Natural killer cell treated with Interleukin-12 subunit alpha and Interleukin-12 subunit beta and Interleukin-15 and Interleukin-18, amount 100 ng/mL, for 72 hours (primary cell): ENCODE results near the gene CDSN. TPM values are rescaled to one million over a fixed set of nuclear protein-coding genes. Genes with fewer than 3 reads are reported as not detected.

ENCODE experiments used
- ATAC-seq, 2 donors: fragments of 150-1000 bp; cut with Tn5 transposase in 1 of 2; sonication (Bioruptor Pico), chemical (Tn5 transposase) in 1 of 2; 2 replicates each; pipeline ENCODE4 v1.10.0; 2021
- DNase-seq: peaks from one replicate; pipeline ENCODE4 v3.0.0; 2022; ENCODE audit warnings: low spot score
- H3K27ac Mint-ChIP-seq, 2 donors: 1 replicate in 1 of 2; 2 replicates in 1 of 2; pipeline ENCODE4 v1.8.0; 2022; ENCODE audit warnings: mixed read lengths in 2 of 2, mild to moderate bottlenecking in 1 of 2, moderate library complexity in 1 of 2
- H3K27me3 Mint-ChIP-seq, 2 donors: 1 replicate in 1 of 2; 2 replicates in 1 of 2; pipeline ENCODE4 v1.8.0; 2022; ENCODE audit warnings: mixed read lengths in 2 of 2
- H3K36me3 Mint-ChIP-seq: one replicate; pipeline ENCODE4 v1.8.0; 2022; ENCODE audit warnings: mixed read lengths
- H3K4me1 Mint-ChIP-seq, 2 donors: 1 replicate in 1 of 2; 2 replicates in 1 of 2; pipeline ENCODE4 v1.8.0; 2022; ENCODE audit warnings: low read depth in 2 of 2, mixed read lengths in 2 of 2, mild to moderate bottlenecking in 1 of 2
- H3K4me3 Mint-ChIP-seq: one replicate; pipeline ENCODE4 v1.8.0; 2022; ENCODE audit warnings: mixed read lengths
- H3K9me3 Mint-ChIP-seq: 2 replicates; pipeline ENCODE4 v1.8.0; 2022; ENCODE audit warnings: mixed read lengths
- total RNA-seq, 2 donors: library from RNA; stranded (reverse); gene quantifications; one replicate each; pipeline ENCODE4 v1.2.3, GENCODE V29; 2022

The CDSN gene
- total RNA-seq, 2 donors from 2014 or later, result not detected

GRCh38 chr6:31158140-31158862 lies 38.1 kb upstream of the CDSN start, which contains the start of gene TCF19:
Gene TCF19 (plus strand): TSS chr6:31158589. CDS start chr6:31159470, 881 bp downstream.
- Mint-ChIP-seq H3K27ac (peak within 1 kb of the TSS; percentile 39 to 91), H3K4me1 (peaks cover 11 to 26% of the 10 kb centered on the region in 2 donors), H3K9me3 (no peaks in the 10 kb centered on the region), H3K4me3 (peak within 1 kb of the TSS; percentile 84), H3K36me3 (peaks cover 5% of the 10 kb centered on the region), H3K27me3 (no peaks in the 10 kb centered on the region)
- DNase-seq, result peak; percentile 99
- ATAC-seq, result peak; percentile 95 to 97

- H3K4me1 Mint-ChIP-seq, result peaks cover 11 to 26% of the 10 kb centered on the region in 2 donors
- H3K27ac Mint-ChIP-seq, result peak within 1 kb of the TSS; percentile 39 to 91
- no peaks in the 10 kb centered on the region for H3K36me3 Mint-ChIP-seq
- H3K4me3 Mint-ChIP-seq, result peak within 1 kb of the TSS; percentile 84
- ATAC-seq (peak in 1 of 2 donors; percentile 11), DNase-seq (no peak)
- H3K27me3 Mint-ChIP-seq, result no peaks in the 10 kb centered on the region
- H3K9me3 Mint-ChIP-seq, result no peaks in the 10 kb centered on the region
These were observed 37.4 kb upstream of the CDSN start, which contains the start of gene CCHCR1 for GRCh38 chr6:31157513-31158139. Gene CCHCR1 (minus strand): TSS chr6:31157802. CDS start chr6:31157600, 202 bp downstream.

GRCh38 chr6:31156641-31157040 lies 36.4 kb upstream of the CDSN start:
- DNase-seq (no peak), ATAC-seq (no peak)
- peaks cover 11 to 23% of the 10 kb centered on the region in 2 donors for H3K4me1 Mint-ChIP-seq
- peak overlapping the region in 1 of 2 donors; percentile 91 for H3K27ac Mint-ChIP-seq
- H3K9me3 Mint-ChIP-seq, result no peaks in the 10 kb centered on the region
- no peaks in the 10 kb centered on the region for H3K36me3 Mint-ChIP-seq
- H3K4me3 Mint-ChIP-seq, result peak overlapping the region; percentile 84
- no peaks in the 10 kb centered on the region for H3K27me3 Mint-ChIP-seq

- Mint-ChIP-seq H3K4me1 (peaks cover 11 to 18% of the 10 kb centered on the region in 2 donors), H3K36me3 (no peaks in the 10 kb centered on the region), H3K27me3 (no peaks in the 10 kb centered on the region), H3K4me3 (no peak overlapping the region), H3K27ac (no peak overlapping the region), H3K9me3 (no peaks in the 10 kb centered on the region)
- ATAC-seq, result no peak
- DNase-seq, result no peak
These were observed 34.2 kb upstream of the CDSN start for GRCh38 chr6:31154436-31154835.

- no peaks in the 10 kb centered on the region for H3K9me3 Mint-ChIP-seq
- H3K36me3 Mint-ChIP-seq, result no peaks in the 10 kb centered on the region
- DNase-seq (no peak), ATAC-seq (no peak)
- no peak overlapping the region for H3K4me3 Mint-ChIP-seq
- H3K27me3 Mint-ChIP-seq, result no peaks in the 10 kb centered on the region
- peaks cover 7 to 8% of the 10 kb centered on the region in 2 donors for H3K4me1 Mint-ChIP-seq
- no peak overlapping the region for H3K27ac Mint-ChIP-seq
These were observed 32.5 kb upstream of the CDSN start for GRCh38 chr6:31152781-31153180.

GRCh38 chr6:31149827-31150447 lies 29.7 kb upstream of the CDSN start:
- DNase-seq (no peak), ATAC-seq (no peak)
- no peak overlapping the region for H3K27ac Mint-ChIP-seq
- H3K36me3 Mint-ChIP-seq, result no peaks in the 10 kb centered on the region
- no peaks in the 10 kb centered on the region for H3K4me1 Mint-ChIP-seq
- H3K4me3 Mint-ChIP-seq, result no peak overlapping the region
- H3K9me3 Mint-ChIP-seq, result no peaks in the 10 kb centered on the region
- no peaks in the 10 kb centered on the region for H3K27me3 Mint-ChIP-seq

GRCh38 chr6:31145386-31145785 lies 25.1 kb upstream of the CDSN start:
- no peak overlapping the region for H3K27ac Mint-ChIP-seq
- no peak for ATAC-seq
- no peaks in the 10 kb centered on the region for H3K4me1 Mint-ChIP-seq
- no peaks in the 10 kb centered on the region for H3K36me3 Mint-ChIP-seq
- no peaks in the 10 kb centered on the region for H3K9me3 Mint-ChIP-seq
- no peaks in the 10 kb centered on the region for H3K27me3 Mint-ChIP-seq
- no peak overlapping the region for H3K4me3 Mint-ChIP-seq
- no peak for DNase-seq

GRCh38 chr6:31144970-31145340 lies 24.7 kb upstream of the CDSN start:
- no peaks in the 10 kb centered on the region for H3K4me1 Mint-ChIP-seq
- no peak overlapping the region for H3K27ac Mint-ChIP-seq

GRCh38 chr6:31144296-31144969 lies 24.2 kb upstream of the CDSN start:
- H3K4me1 Mint-ChIP-seq, result no peaks in the 10 kb centered on the region
- H3K27ac Mint-ChIP-seq, result no peak overlapping the region
- H3K9me3 Mint-ChIP-seq, result no peaks in the 10 kb centered on the region
- no peaks in the 10 kb centered on the region for H3K36me3 Mint-ChIP-seq
- no peak for DNase-seq
- no peak overlapping the region for H3K4me3 Mint-ChIP-seq
- H3K27me3 Mint-ChIP-seq, result no peaks in the 10 kb centered on the region
- no peak for ATAC-seq

More at GRCh38 chr6:31144970-31145340, 24.7 kb upstream of the CDSN start:
- Mint-ChIP-seq H3K9me3 (no peaks in the 10 kb centered on the region), H3K4me3 (no peak overlapping the region), H3K36me3 (no peaks in the 10 kb centered on the region), H3K27me3 (no peaks in the 10 kb centered on the region)
- ATAC-seq (no peak), DNase-seq (no peak)

GRCh38 chr6:31143148-31143547 lies 22.9 kb upstream of the CDSN start:
- Mint-ChIP-seq H3K4me3 (no peak overlapping the region), H3K27ac (no peak overlapping the region), H3K9me3 (no peaks in the 10 kb centered on the region), H3K27me3 (no peaks in the 10 kb centered on the region), H3K36me3 (no peaks in the 10 kb centered on the region), H3K4me1 (no peaks in the 10 kb centered on the region)
- ATAC-seq (no peak), DNase-seq (no peak)

GRCh38 chr6:31142361-31142761 lies 22.1 kb upstream of the CDSN start:
- ATAC-seq, result no peak
- no peak overlapping the region for H3K4me3 Mint-ChIP-seq

GRCh38 chr6:31140643-31141042 lies 20.4 kb upstream of the CDSN start:
- Mint-ChIP-seq H3K9me3 (no peaks in the 10 kb centered on the region), H3K36me3 (no peaks in the 10 kb centered on the region), H3K27me3 (peaks cover 0 to 4% of the 10 kb centered on the region in 2 donors), H3K4me1 (peaks cover 5 to 6% of the 10 kb centered on the region in 2 donors), H3K4me3 (no peak overlapping the region), H3K27ac (no peak overlapping the region)
- ATAC-seq, result no peak
- no peak for DNase-seq

More at GRCh38 chr6:31142361-31142761, 22.1 kb upstream of the CDSN start:
- no peaks in the 10 kb centered on the region for H3K9me3 Mint-ChIP-seq
- H3K4me1 Mint-ChIP-seq, result peaks cover 5% of the 10 kb centered on the region in 2 donors
- H3K27me3 Mint-ChIP-seq, result peaks cover 0 to 4% of the 10 kb centered on the region in 2 donors
- H3K27ac Mint-ChIP-seq, result no peak overlapping the region
- DNase-seq, result no peak
- no peaks in the 10 kb centered on the region for H3K36me3 Mint-ChIP-seq

GRCh38 chr6:31139599-31139998 lies 19.4 kb upstream of the CDSN start:
- ATAC-seq (no peak), DNase-seq (no peak)
- Mint-ChIP-seq H3K4me3 (no peak overlapping the region), H3K36me3 (no peaks in the 10 kb centered on the region), H3K9me3 (no peaks in the 10 kb centered on the region), H3K4me1 (peaks cover 5 to 6% of the 10 kb centered on the region in 2 donors), H3K27ac (no peak overlapping the region), H3K27me3 (peaks cover 0 to 4% of the 10 kb centered on the region in 2 donors)
